Superior temporal gyrus (tissue), 1 donor: ENCODE measurements around the gene SEC11A.
A peak's percentile ranks its signal among the peaks of the same experiment; 100 is the strongest.

Experiments
- DNase-seq: peaks from one replicate; pipeline ENCODE4 v3.0.0-alpha.2; 2016; ENCODE audit errors: extremely low spot score

SEC11A gene

DNA sequence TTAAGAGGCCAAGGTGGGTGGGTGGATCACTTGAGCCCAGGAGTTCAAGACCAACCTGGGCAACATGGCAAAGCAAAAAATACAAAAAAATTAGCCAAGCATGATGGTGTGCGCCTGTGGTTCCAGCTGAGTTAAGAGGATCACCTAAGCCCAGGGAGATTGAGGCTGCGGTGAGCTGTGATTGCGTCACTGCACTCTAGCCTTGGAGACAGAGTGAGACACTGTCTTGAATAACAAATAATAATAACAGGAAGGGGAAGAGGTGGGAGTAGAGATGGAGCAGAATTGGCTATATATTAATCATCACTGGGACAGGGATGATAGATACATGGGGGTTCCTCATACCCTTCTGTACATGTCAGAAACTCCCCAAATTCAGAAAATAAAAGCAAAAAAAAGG is 34.1 kb downstream of the SEC11A start:
- no peak for DNase-seq

DNA sequence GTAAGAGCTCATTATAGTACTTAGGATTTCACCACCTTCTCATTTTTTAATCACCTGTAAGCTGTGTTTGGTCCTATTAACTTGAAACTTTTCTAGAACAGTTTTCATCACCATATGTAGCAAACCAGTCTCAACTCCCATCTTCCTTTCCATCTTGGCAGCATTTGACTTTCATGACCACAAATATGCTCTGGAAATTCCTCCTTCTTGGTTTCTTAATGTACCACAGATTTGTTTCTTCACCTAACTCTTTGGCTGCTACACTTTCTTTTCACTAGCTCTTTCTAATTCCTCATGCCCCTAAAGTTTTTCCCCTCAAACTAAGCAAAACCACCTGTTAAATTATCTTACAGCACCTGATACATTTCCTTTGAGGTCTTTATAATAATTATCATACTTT is 44.7 kb downstream of the SEC11A start:
- no peak for DNase-seq

DNA sequence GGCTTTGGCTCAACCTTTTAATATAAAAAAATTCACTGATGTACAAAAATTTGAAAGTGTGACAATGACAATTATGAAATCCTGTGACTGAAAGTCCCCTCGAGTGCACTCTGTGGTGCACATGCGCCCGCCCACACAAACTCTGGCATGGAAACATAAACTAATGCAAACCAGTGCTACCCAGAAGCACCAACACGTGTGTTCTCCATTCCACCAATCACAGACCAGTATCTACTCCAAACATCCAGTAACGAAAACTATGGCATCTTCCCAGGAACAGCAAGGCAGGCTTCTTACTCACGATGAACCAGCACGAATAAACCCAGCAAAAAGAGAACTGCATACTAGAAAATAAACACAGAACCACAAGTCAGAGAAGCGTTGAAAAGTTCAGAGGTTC is 46.2 kb downstream of the SEC11A start:
- no peak for DNase-seq

DNA sequence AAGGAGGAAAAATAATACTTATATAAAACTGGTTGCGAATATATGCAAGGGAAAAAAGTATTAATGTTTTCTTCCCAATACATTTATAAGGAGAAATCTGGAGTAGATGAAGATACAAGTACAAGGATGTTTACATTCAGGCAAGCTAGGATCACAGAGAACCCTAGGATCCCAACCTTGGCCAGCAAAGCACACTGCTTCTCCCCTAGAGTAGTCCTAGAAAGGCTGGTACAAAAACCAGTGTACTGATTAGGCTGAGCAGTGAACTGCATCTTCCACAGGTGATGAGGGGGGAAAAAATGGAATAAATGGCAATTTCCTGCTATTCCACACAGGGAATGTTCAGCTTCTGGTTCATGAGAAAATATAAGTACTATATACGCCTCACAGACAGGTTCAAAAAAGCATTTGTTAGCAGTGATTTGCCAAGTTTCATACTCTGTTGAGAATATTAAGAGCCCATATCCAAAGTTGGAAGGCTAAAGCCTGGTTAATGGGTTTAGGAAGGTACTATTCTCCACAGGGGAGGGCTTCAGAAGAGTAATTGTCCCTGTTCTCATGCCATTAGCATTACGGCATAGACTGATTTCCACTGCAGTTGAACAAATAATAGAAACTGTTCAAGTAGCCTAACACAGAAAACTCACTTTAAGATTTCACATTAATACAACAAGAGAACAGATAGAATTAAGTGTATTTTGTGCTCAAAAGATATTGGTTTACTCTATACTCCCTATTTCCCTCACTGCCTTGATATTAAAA is 47.5 kb downstream of the SEC11A start:
- DNase-seq: no peak

- no peak for DNase-seq
Observed at GRCh38 chr15:84666373-84666772, 49.6 kb downstream of the SEC11A start.

DNA sequence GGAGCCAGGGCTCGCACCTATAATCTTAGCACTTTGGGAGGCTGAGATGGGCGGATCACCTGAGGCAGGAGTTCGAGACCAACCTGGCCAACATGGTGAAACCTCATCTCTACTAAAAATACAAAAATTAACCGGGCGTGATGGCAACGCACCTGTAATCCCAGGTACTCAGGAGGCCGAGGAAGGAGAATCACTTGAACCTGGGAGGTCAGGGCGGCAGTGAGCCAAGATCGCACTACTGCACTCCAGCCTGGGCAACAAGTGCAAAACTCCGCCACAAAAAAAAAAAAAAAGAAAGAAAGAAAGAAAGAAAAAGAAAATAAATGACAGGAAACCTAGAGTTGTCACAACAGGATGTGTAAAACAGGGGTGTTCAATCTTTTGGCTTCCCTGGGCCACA is 54.9 kb downstream of the SEC11A start:
- DNase-seq: no peak

DNA sequence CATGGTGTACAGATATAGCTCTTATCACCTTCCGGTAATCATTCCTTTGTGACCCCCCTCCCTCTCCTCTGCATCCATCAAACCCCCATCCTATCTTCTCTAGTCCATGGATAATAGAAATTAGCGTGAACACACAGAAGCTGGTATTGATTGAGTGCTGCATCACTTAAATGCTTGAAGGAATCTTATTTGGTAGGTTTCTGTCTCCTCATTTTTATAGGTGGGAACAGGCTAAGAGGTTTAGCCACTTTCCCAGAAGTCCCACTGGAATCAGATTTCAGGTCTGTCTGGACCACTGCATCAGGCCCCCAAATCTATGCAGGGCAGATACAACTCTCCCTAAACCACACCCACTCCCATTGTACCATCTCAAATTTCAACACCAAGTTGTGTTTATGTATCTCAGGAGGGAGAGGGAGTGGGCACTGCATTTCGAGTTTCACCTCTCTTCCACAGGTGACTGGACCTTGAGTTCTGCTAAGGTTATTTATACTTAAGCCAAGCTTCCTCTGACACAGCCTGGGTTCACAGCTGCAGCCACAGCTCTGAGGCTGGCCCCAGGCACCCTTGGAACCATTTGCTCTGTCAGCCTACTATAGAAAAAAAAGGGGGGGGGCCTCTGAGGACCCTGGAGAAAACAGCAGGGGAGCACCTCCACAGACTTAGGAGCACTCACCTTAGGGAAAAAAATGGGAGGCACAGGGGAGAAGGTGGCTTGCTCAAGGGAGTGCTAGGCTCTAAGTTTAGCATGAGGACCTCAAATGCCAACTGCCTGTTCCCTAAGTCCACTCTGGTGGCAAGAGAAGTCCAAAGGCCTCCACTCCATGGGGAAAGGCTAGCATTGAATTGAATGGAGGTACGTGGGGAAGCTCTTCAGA is 55.8 kb downstream of the SEC11A start:
- DNase-seq: no peak

- no peak for DNase-seq
Observed at GRCh38 chr15:84658788-84659411, 57.0 kb downstream of the SEC11A start.

GRCh38 chr15:84658080-84658787 is 57.7 kb downstream of the SEC11A start, which contains the start of gene NMB:
TSS of gene NMB (minus strand) at chr15:84658199. CDS start at chr15:84658152, 47 bp downstream.
- DNase-seq: peak; percentile 45

- DNase-seq: no peak
Observed at GRCh38 chr15:84657748-84658079, 58.2 kb downstream of the SEC11A start.

- no peak for DNase-seq
Observed at GRCh38 chr15:84656972-84657371, 59.0 kb downstream of the SEC11A start.

GRCh38 chr15:84654689-84655453 is 61.1 kb downstream of the SEC11A start:
- peak; percentile 93 for DNase-seq

DNA sequence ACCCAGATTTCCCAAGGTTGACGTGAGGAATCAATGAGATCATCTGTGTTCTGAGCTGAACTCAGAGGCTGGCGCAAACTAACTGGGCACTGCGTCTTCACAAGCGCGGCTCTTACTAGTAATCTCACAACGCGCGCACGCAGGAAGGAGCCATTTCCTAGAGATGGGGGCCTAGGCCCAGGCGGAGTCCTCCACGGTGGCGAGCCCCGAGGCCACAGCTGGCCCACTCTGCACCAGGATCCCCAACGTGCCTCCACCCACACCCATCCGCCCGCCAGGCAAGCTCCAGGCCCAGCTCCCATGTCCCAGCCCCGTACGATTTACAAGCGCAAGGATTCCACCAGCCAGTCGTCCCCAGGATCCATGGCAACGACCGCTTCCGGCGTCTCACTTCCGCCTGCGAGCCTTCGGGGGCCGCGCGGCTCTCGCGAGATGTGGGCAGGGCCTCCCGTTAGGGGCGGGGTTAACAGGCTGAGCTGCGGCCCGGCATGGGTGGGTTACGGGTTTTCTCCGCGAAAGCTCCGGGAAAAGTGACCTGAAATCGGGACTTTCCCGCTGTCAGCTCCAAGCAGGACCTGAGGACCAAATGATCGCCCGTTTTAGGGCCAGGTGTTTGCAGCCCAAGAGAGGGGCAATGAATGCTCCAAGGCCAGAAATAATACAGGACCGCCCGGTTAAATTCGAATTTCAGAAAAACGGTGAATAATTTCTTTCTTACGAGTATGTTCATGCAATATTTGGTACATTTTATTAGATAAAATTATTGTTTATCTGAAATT is 61.8 kb downstream of the SEC11A start, which contains the start of gene WDR73:
TSS of gene WDR73 (minus strand) at position 374 of the 779 bp plus-strand sequence. CDS start at position 365, 9 bp downstream.
- DNase-seq: peak; percentile 99

DNA sequence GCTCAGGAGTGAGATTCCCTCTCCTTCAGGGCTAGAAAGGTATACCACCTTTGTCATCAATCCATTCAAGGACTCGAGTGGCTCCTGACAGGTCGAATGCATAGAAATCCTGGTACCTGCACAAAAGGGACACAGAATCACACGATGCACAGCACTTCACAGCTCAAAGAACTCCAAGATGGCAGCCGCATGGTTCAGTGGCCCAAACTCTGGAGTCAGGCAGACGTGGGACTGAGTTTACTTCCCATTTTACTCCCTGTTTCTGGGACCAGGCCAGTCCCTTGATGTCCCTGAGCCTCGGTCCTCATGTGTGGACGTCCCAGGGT is 62.4 kb downstream of the SEC11A start:
- DNase-seq: no peak

DNA sequence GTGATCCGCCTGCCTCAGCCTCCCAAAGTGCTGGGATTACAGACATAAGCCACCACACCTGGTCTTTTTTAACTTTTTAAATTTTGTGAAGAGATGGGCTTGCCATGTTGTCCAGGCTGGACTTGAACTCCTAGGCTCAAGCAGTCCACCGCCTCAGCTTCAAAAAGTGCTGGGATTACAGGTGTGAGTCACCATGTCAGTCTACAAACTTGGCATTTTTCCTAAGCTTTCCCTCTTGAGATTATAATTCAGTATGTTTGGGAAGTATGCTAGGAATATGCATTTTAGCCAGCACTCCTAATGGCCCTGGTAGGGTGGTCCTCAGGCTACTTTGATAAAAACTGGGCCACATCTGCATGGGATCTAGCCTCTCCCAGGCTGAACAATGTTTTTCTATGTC is 66.2 kb downstream of the SEC11A start:
- no peak for DNase-seq

DNA sequence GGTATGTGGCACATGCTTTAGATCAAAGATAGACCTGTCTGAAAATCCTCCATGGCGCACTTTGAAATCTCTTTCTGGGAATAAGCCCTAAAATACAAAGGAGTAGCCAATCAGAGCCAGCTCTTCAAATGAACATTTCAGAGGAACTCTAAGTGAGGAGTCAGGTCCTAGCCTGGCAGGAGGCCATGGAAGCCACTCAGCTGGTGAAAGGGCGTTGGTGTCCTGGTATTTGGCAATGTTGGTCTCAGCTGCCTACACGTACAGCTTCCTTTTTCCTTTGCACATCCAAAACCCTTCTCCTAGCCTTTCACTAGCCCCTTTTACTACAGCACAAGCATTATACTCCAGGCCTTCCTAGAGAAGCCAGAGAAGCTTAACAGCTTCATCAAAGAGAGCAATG is 67.4 kb downstream of the SEC11A start:
- DNase-seq: no peak

DNA sequence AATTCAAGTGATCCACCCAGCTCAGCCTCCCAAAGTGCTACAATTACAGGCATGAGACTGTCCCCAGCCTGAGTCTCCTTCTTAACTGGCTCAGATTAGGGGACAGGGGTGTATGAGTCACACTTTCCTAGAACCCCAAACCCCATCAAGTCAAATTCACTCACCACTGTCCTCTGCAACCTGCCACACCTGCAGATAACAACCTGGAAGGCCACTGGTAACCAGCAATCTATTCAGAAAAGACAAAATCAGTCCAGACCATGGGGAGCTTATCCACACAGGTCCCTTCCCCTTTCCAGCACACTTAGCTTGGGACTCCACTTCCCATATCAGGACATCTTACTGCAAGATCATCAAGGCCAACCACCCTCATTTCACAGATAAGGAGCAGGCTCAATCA is 68.2 kb downstream of the SEC11A start:
- no peak for DNase-seq

DNA sequence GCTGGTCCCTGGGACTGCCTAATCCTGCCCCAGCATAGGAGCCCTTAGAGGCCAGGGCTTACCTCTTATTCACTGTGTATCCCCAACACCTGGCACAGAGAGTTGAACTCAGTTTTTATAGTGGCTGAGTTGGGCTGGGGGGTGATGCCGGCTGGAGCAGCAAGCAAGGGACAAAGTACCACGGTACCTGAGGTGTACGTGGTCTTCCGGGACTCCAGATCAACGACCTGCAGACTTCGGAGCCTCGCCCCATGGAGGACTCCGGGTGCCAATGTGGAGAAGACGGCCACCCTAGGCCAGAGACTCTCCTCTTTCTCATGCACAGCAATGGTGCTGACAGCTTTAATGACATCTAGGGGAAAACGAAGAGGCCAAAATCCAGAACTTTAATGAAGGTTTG is 69.9 kb downstream of the SEC11A start:
- DNase-seq: no peak

DNA sequence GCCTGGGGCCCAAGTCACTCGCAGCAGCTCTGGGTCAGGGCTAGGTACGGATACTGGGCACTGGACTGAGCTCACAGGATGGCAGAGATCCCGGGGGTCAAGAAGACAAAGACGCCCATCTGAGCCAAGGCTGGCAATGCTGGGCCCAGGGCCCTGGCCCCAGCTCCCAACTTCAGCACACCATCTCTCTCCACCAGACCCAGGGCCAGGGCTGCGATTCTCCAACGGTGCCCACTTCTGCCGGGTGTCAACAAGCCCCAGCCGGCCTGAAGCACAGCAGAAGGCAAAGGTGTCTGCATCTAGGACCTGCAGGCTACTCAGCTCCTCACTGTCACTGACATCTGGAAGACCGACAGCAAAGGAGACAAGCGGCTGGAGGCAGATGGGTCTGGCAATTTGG is 70.4 kb downstream of the SEC11A start:
- no peak for DNase-seq

- DNase-seq: no peak
Observed at GRCh38 chr15:84643838-84644237, 72.1 kb downstream of the SEC11A start.
